SK-N-MC (cell line): ENCODE data around the gene XIRP1.

Source experiments
- EZH2 ChIP-seq: fragments of 200-600 bp; sonication (generic); IDR thresholded peaks from one replicate; pipeline ENCODE4 v1.6.1; 2017; ENCODE audit warnings: antibody characterized with exemption
- POLR2AphosphoS5 ChIP-seq: IDR thresholded peaks from 2 replicates; pipeline ENCODE4 v1.6.1; 2012; ENCODE audit warnings: mild to moderate bottlenecking, low read depth, low read length, borderline replicate concordance

GRCh38 chr3:39237027-39237426 lies 44.6 kb upstream of the XIRP1 start:
- TF ChIP-seq EZH2, result no peak
- no peak for TF ChIP-seq POLR2AphosphoS5
